NCI-H2196 treated with DMSO at 0.1 percent for 48 hours (cell line): ENCODE results near the gene DVL2.

Source experiments
- DNase-seq: peaks from one replicate; lab custom pipeline; 2025; ENCODE audit not compliant: unreplicated experiment; lab: John Stamatoyannopoulos, UW

DVL2 gene

DNA sequence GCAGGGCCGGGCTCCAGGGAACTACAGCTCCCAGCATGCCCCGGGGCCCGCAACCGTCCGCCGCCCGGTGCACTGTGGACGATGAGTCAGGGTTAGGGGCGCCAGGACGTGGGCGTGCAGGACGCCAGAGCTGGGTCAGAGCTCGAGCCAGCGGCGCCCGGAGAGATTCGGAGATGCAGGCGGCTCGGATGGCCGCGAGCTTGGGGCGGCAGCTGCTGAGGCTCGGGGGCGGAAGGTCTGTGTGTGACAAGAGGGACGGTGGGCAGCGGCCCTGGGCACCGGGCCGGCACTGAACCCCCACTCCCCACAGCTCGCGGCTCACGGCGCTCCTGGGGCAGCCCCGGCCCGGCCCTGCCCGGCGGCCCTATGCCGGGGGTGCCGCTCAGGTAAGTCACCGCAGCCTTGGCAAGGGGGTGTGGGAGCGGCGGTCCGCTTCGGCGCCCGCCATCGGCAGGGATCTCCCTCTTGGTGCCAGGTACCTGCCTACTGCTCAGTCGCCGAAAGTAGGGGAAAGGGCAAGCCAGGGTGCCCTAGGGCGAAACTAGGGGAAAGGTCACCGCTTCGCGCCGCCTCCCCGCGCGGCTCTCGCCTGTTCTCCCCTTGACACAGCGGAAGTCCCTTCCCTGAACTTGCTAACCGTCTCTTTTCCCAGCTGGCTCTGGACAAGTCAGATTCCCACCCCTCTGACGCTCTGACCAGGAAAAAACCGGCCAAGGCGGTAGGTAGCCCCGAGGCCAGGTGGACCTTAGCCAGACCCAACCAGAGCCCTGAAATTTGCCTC lies 14.3 kb downstream of the DVL2 start, which contains the start of the genes ACADVL and DLG4:
TSS of gene ACADVL (plus strand) at position 127 of the 781 bp plus-strand sequence. CDS start at position 174, 47 bp downstream.
TSS of gene DLG4 (minus strand) at position 25 of the 781 bp plus-strand sequence.
- DNase-seq = no peak

DNA sequence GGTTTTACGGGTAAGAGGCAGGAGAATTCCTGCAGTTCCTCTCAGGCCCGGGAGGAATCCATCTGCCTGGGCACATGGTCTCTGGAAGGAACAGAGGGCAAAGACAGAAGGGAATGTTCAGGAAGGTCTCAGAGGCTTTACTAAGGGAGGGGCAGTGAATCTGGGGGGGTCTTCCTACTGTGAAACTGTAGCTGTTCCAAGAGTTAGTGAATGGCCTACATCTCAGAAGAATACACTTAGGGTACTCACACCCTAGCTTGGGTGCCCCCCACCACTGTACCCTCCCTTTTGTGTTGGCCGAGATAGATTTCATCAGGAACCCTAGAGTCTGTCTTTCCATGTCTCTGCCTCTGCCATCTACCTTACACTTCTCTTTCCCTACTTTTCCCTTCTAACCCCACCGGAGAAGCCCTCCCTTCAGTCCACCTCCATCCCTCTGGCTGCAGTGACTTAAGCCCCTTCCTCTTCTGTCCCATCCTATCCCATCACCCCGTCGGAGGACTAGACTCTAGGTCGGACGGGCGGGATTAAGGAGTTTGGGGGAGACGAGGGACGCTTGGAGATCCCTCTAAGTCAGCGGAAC lies 15.0 kb downstream of the DVL2 start:
- DNase-seq = no peak

DNA sequence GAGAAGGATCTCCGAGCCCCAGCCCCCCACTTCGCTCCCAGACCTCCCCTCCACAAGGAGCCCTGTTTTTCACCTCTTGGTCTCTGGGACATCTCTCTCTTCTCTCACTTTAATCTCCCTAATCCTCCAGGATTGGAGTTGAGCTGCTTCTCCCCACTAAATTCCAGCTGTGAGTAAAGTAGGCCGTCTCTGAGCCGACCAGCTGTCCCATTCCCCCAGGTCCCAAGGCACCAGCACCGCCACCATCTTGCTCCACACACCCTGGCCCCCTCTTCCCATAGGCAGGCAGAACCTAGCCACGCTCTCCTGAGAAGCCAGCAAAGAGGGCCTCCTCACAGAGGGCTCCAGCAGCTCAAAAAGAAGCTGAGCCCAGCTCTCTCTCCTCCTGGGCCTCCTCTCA lies 15.6 kb downstream of the DVL2 start:
- no peak for DNase-seq

DNA sequence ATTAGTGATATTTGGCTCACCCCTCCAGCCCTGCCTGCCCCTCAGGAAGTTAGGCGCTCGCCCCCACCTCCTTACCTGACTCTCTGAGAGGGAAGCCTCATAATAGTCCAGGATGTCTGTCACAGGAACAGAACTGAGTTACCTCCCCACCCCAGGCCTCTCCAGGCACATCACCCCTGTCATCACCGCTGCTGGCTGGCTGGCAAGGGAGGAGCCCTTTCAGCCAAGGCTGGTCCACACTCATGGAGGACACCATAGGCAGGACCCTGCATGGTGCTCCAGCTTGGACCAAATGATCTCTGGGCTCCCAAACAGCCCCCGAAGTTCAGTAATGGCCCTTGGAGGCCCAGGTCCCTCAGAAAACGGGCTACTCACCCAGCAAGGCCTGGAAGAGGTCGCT lies 16.2 kb downstream of the DVL2 start:
- DNase-seq = no peak

DNA sequence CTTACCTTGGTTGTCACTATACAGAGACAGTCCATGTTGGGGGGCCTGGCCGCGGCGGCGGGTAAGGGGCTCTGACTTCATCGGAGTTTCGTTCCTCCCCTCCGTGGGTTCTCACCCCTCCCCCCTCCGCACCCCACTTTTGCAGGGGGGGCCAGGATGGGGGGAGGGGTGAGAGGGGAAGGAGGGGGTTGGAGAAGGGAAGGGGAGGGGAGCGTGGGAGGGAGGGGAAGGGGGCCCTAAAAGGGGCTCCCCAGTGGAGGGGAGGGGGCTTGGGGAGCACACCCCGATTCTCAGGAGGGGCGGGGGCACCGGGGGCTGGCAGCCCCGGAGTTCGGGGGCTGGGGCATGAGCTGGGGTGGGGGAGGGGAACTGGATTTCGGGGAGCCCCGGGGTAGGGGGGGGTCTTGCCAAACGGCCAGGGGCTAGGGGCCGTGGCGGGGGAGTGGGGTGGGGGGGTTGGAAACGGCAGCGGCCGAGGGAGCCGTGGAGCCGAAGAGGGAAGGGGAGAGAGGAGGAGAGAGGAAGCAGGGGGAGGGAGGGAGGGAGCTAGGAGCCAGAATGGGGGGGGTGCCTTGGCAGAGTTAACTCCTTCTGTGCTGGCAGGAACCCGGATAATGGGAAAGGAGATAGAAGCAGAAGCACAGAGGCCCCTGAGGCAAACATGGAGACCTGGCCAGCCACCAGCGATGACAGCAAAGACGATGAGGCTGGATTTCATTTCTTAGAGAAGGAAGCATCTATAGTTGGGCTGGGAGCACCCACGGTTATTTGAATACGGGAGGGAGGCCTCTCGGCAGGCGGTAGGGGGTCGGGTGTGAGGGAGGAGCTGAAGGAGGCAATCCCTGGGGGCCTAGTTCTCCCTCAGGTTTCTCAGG lies 17.0 kb downstream of the DVL2 start:
- no peak for DNase-seq

DNA sequence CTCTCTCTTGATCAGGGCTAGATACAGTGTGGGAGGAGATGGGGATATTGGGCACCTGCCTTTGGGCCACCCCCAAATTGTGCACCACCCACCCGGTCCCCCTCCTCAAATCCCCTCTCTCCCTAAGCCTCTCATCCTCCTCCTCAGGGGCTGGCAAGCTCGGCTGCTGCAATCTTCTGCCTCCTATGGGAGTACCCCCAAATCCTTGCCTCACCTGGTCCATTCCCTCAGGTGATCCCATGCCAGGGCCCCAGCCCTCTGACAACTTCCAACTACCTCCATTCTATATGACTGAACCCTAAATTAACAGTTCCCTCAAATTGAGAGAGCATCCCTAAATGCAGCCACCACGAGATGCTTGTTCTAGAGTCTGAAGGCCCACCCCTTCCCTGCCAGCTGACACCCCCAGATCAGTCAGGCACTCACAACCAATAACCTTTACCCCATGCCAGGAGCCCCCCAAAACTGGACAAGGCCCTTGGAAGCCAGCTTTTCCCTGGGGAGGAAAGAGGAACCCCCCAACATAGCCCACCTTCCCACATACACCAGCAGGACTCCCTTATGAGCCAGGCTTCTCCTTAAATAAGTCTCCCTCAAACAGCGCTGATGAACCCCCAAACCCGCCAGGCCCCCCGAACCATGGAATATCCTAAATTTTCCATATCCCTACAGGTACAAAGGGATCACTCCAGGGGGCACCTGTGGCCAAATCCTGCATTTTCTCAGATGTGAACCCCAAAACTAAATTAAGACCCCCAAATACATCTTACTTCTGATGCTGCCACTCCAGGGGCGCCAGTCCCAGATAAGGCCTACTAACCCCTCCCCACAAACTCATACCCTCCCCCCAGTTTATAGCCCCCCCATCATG lies 17.8 kb downstream of the DVL2 start:
- no peak for DNase-seq

DNA sequence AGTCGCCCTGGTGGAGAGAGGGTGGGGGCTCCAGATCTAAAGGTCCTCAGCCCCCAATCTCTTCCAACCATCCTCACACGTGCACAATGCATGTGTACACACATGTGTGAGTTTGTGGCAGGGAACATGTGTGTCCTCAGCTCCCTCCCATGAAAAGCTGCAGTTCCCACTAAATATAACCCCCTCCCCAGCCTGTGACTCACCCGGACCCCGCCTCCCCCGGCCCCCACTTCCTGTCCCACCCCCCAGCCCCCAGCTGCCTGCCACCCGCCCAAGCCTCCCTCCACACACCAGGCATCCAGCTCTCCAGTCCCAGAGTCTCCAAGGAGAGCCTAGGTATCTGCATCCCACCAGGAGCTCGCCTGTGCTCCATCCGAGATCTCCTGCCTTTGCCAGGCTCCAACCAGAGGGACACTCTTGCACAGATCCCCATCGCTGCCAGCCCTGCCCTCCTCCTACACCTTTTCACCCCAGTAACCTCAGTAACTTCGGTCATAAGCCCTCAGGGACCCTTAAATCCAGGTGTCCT lies 18.6 kb downstream of the DVL2 start:
- no peak for DNase-seq

DNA sequence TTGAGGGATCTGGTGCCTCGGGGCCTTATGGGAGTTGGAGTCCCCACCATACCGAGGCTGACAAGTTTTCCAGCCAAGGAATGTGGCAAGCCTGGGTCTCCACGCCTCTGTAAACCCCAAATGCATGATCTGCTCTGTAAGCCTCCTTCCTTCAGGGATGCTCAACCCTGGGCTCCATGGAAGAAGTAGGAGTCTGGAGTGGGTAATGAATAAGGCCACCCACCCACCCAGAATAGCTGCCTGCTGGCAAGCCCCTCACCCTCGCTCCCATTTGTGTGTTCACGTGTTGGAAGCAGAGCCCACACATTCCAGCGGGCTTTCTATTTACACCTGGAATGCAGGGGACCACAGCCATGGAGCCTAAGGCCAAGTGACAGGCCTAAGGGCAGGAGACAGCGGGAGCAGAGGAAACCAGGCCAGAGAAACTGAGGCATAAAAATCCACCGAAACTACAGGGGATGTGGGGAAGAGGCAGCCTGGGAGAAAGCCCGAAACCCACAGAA lies 19.1 kb downstream of the DVL2 start:
- DNase-seq = no peak

DNA sequence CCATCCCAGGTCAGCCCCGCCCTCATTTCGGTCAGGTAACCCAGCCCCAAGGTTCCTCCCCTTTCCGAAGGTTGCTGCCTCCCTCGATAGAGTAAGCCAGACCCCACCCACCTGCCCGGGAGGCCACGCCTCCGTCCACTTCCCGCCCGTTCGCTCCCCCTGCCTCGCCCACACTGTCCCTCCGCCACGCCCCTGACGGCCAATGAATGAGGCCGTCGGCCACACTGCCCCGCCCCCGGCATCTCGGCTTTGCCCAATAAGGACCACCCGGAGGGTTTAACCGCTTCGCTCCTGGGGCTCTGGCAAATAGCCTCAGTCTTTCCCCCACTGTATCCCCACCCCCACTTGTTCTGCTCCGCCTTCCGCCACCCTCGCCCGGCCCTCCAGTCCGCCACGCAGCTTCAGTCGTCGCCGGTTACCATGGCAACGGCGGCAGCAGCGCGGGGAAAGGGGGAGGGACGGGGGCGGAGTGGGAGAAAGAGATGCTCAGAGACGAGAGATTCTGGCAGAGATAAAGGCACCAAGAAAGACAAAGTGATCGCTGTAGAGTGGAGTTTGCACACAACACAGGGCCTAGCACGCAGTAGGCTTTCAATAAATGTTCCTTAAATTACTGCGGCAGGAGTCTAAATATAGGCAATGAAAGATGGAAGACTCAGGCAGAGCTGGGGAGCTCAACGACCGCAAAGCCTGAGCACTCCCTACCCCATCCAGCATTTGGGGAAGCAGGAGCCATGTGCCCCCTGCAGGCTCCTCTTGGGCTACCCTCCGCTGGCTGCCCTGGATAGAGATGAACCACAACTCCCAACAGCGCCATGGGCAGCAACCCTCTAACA lies 19.8 kb downstream of the DVL2 start:
- DNase-seq = peak; percentile 89

DNA sequence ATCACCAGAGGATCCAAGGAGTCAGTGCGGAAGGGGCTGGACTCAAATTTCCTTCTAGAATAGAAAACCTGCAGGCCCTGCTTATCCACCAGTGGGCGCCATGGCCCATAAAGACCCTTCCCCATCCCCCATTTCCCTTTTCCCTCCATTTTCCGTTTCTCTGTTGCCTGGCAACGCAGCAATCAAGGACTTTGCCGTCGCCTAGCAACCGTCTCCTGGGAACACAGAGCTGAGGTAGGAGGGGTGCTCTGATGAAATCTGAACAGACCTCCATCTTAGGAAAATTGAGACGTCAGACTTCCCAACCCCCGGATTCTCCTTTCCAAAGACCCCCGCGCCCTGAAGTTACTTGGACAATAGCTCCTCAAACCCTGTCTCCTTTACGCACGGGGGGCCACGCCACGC lies 20.4 kb downstream of the DVL2 start:
- DNase-seq = peak; percentile 79

DNA sequence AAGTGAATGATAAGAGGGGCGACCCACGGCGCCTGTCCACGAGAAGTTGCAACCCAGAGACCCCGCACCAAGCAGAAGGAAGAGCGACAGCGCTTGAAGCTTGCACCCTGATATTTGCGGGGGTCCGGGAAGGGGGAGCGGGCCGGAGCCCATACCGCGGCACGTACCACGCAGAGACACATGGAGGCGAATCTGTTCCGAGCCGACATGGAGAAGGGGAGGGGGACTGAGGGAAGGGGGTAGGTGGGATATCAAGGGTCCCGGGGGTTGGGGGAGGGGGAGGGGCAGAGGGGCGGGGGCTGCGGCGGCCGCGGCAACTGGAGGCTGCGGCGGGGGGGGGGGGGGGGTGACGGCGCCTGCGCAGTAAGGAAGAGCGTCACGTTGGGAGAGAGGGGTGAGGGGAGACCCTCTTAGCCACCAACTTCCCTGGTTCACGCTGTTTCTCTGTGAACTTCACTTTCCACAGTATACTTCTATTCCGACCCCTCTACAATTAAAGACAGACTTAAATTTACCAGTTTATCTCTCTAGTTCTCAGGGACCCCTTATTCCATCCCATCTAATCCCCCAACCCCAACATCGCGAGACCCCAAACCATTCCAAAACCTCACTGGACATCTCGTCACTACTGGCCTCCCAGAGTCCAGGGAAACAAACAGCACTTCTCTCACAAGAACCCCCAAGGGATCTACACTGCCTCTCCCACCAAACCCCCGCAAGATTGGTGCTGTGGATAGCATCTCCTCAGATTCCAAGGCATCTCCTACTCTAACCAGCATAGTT lies 22.6 kb downstream of the DVL2 start:
- no peak for DNase-seq

DNA sequence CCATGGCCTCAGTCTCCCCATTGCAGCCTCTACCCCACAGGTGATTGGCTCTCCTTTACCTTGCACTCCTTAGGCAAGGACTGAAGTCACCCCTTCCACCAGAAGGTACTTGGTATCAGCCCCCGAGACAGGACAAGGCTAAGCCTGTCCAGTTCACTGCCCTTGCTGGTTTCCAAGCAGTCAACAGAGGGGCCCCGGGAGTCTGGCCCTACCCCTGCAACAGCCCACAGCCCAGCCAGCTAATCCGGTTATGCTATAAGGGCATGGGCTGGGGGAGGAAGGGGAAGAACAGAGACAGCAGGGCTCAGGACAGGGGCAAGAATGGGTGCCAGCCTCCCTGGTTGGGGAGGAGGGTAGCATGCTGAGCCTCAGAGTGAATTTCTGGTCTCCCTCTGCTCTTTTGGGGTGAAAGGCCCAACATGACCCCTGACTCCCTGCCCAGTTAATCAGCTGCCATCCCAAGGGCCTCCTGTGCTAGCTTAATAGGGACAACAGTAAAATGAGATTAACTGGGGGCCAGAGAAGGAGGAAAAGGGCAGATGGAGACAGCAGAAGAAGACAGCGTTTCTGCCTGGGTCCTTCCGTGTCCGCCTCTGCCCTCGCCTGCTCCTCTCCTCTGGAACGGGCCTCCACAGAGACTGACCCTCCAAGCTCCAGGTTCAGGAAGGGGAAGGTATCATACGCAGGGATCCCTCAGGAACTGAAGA lies 25.4 kb downstream of the DVL2 start:
- no peak for DNase-seq

DNA sequence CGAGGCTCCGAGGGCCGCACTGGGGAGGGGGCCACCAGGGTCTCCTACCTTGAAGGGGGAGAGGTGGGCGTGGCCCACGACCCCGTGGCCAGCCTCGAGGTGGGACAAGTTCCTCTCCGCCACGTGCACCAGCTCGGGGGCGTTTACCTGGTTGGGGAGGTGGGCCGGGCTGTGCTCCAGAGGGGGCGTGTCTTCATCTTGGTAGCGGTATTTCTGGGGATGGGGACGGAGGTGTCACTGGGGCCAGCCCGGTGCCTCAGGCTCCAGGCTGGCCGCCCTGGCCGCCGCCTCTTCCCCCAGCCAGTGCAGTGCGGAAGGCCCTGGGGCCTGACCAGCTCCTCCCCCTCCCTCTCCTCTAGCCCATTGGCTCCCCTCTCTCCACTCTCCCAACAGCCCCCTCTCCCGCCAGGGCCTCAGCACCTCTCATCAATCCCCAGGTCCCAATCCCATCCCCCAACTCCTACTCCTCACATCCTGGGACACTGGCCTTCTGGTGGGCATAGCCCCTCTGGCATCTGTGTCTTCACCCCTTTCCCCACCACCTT lies 26.2 kb downstream of the DVL2 start:
- no peak for DNase-seq

DNA sequence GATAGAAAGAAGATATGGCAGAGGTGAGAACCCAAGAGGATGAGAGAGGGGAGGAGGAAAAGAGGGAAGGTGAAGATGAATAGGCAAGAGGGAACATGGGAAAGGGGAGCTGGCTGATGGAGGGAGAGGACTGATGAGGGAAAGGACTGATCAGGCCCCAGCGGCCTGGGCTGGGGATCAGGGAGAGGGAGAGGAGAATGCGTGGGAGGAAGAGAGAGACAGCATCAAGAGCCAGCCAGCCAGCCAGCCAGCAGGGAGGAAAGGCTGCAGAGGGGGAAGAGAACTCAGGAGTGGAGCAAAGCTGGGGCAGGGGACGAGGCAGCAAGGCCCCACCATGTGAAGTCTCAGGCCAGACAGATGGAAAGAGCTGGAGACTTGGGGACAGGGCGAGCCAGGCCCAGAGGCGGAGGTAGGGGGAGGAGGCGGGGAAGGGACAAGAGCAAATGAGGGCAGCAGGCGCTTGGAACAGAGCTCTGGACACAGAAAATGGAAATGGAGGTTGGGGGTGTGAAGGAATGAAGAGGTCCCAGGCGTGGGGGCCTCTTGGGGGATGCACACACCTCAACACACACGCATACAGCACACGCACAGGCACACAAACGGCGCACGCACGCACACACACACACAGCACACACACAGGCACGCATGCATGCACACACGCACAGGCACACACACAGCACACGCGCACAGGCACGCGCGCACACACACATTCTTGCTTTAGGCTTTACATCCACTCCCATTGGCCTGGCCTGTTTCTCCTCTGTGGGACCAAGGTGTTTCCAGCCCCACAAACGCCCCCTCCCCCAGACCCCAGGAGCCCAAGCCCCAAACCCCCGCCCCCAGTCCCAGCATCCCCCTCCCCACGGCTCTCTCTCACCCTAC lies 27.0 kb downstream of the DVL2 start:
- no peak for DNase-seq

DNA sequence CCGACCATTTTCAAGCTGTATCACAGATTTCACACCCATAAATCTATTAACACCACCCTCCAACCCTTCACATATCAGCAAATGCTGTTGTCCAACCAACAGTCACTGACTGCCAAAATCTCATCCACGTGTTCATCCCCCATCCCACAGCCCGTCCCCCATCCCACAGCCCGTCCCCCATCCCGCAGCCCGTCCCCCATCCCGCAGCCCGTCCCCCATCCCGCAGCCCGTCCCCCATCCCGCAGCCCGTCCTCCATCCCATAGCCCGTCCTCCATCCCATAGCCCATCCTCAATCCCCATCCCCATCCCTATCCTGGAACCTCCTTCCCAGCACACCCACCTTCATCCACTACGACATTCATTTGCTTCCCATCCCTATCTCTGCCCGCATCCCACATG lies 28.8 kb downstream of the DVL2 start:
- DNase-seq = no peak

DNA sequence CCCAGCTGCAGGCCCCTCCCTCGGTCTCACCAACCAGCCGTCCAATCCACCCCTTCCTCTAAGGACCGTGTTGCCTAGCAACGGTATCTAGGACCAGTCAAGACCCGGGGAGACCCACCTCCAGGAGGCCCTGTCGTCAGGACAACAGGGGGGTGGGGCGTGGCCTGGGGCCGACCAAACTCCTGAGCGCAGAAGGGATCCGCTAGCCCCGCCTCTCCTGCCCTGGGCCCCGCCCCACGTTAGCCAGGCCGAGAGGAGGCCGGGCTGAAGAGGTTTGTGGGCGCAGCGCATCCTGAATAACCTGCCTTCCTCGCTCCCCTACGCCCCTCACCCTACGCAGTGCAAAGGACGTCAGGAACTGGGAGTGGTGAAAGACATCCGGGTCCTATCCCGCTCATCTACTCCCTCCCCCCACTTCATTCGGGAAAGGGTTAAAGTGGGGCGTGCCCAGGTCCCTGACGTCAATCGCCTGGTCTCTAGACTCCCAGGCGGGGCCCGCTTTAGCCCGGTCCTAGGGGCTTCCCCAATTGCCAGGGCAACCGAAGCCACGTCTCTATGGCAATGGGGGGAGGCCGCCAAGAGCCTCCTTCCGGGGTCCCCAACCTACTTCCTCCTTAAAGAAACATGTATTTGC lies 29.4 kb downstream of the DVL2 start:
- peak; percentile 56 for DNase-seq
